Measurements from ENCODE around the gene RGSL1.
"Not testable (repeated sequence)": the region's sequence is repeated elsewhere in the genome, so short reads cannot be mapped to it uniquely, and the experiment has no call there.

Gene RGSL1

DNA sequence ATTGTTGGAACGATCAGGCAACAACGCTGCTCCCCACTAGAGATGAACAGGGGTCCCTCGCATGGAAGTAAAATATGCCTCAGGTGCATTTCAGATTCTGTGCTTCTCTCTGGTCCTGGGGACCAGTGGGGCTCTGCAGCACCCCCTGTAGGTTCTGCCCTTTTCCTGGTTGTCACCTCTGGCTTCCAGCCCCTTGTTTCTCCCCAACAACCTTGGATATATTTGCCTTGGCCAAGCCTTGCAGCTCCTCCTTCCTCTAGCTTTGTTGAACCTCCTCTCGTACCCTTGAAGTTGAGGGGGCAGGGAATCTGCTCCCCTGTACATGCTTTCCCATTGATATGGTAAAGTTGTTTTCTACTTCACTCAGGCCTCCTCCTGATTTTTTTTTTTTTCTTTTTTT lies 5.4 kb upstream of the RGSL1 start:
- Histone ChIP-seq H3K9me3 (ENCODE audit: control extremely low read depth in 1 of 5, control insufficient read depth in 4 of 5, insufficient read depth in 2 of 5, low read depth in 1 of 5, low read length in 4 of 5) (peaks cover 0 to 2% (median 0%) of the 10 kb centered on the region in 5 experiments), H3K4me1 (ENCODE audit: control extremely low read depth in 1 of 4, control insufficient read depth in 4 of 4, insufficient read depth in 4 of 4, low read length in 3 of 4) (no peaks in the 10 kb centered on the region), H3K36me3 (ENCODE audit: control insufficient read depth in 4 of 4, insufficient read depth in 4 of 4, low read length in 3 of 4) (no peaks in the 10 kb centered on the region), H3K27ac (ENCODE audit: insufficient read depth in 1 of 2, low read depth in 1 of 2, low read length in 2 of 2, poor library complexity in 1 of 2, severe bottlenecking in 2 of 2) (no peak overlapping the region), H3K27me3 (replicated peaks in 2 of 5; ENCODE audit: control insufficient read depth in 4 of 5, insufficient read depth in 5 of 5, low read length in 4 of 5) (no peaks in the 10 kb centered on the region), H3K4me3 (ENCODE audit: control insufficient read depth in 1 of 7, extremely low read depth in 1 of 7, insufficient read depth in 4 of 7, low read depth in 2 of 7, low read length in 6 of 7) (no peak overlapping the region)
- ChIA-PET CTCF (interaction anchor here (0.6 to 1.2 kb wide), 4 partner anchors 19 to 1590 kb away, joined by 3 read pairs; no protein-coding TSS in a partner anchor), POLR2A (no interaction called here)
- no peak for DNase-seq
- WGBS (ENCODE audit: insufficient coverage): 76% methylated on average over 2 of the region's 4 CpGs

DNA sequence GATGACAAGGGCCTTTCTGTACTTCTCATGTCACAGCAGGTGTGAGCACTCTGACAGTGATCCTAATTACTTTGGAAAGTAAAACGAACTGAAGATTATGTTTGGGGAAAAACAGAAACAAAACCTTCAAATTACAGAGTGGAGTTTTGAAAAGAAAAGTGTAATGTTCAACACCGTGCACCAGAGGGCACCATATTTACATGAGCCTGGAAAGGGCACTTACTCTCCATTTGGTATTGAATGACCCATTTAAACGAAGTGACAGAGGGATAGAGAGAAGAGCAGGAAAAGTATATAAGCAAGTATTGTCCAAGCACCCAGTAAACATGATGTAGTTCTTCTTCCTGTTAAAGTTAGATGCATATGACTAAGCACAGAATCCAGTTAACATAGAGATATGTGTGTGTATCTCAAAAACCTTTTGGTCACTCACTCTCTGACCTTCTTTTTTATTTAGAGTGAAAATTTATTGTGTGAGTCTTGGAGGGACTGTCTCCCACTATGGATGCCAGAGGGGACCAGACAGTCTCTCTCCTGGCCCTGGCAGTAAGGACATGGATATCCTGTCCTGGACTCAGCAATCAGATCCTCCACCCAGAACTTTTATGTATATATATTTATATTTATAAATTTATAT lies 3.8 kb upstream of the RGSL1 start:
- WGBS (ENCODE audit: insufficient coverage): 0% methylated on average over 1 of the region's 3 CpGs
- CTCF ChIA-PET: no interaction called here
- peak; percentile 44 to 66 (median 63) for DNase-seq

GRCh38 chr1:182447124-182447523 lies 2.8 kb upstream of the RGSL1 start:
- CTCF ChIA-PET; H3K27me3 ChIP-seq (replicated peaks in 2 of 5; ENCODE audit: control insufficient read depth in 4 of 5, insufficient read depth in 5 of 5, low read length in 4 of 5); POLR2A ChIA-PET; H3K4me1 ChIP-seq (ENCODE audit: control extremely low read depth in 1 of 4, control insufficient read depth in 4 of 4, insufficient read depth in 4 of 4, low read length in 3 of 4); H3K36me3 ChIP-seq (ENCODE audit: control insufficient read depth in 4 of 4, insufficient read depth in 4 of 4, low read length in 3 of 4); H3K4me3 ChIP-seq (ENCODE audit: control insufficient read depth in 1 of 7, extremely low read depth in 1 of 7, insufficient read depth in 4 of 7, low read depth in 2 of 7, low read length in 6 of 7); DNase-seq; H3K27ac ChIP-seq (ENCODE audit: insufficient read depth in 1 of 2, low read depth in 1 of 2, low read length in 2 of 2, poor library complexity in 1 of 2, severe bottlenecking in 2 of 2); H3K9me3 ChIP-seq (ENCODE audit: control extremely low read depth in 1 of 5, control insufficient read depth in 4 of 5, insufficient read depth in 2 of 5, low read depth in 1 of 5, low read length in 4 of 5): not testable (repeated sequence)
- WGBS (ENCODE audit: insufficient coverage): 84% methylated on average over 2 of the region's 2 CpGs

More for the DNA sequence above, 3.8 kb upstream of the RGSL1 start:
- POLR2A ChIA-PET: no interaction called here
- H3K4me3 ChIP-seq (ENCODE audit: control insufficient read depth in 1 of 7, extremely low read depth in 1 of 7, insufficient read depth in 4 of 7, low read depth in 2 of 7, low read length in 6 of 7): no peak overlapping the region
- no peaks in the 10 kb centered on the region for H3K27me3 ChIP-seq (replicated peaks in 2 of 5; ENCODE audit: control insufficient read depth in 4 of 5, insufficient read depth in 5 of 5, low read length in 4 of 5)
- H3K27ac ChIP-seq (ENCODE audit: insufficient read depth in 1 of 2, low read depth in 1 of 2, low read length in 2 of 2, poor library complexity in 1 of 2, severe bottlenecking in 2 of 2): no peak overlapping the region
- H3K4me1 ChIP-seq (ENCODE audit: control extremely low read depth in 1 of 4, control insufficient read depth in 4 of 4, insufficient read depth in 4 of 4, low read length in 3 of 4): no peaks in the 10 kb centered on the region
- no peaks in the 10 kb centered on the region for H3K36me3 ChIP-seq (ENCODE audit: control insufficient read depth in 4 of 4, insufficient read depth in 4 of 4, low read length in 3 of 4)
- peaks cover 0 to 2% (median 0%) of the 10 kb centered on the region in 5 experiments for H3K9me3 ChIP-seq (ENCODE audit: control extremely low read depth in 1 of 5, control insufficient read depth in 4 of 5, insufficient read depth in 2 of 5, low read depth in 1 of 5, low read length in 4 of 5)

- H3K36me3 ChIP-seq (ENCODE audit: control insufficient read depth in 4 of 4, insufficient read depth in 4 of 4, low read length in 3 of 4): no peaks in the 10 kb centered on the region
- H3K9me3 ChIP-seq (ENCODE audit: control extremely low read depth in 1 of 5, control insufficient read depth in 4 of 5, insufficient read depth in 2 of 5, low read depth in 1 of 5, low read length in 4 of 5): peaks cover 0 to 2% (median 0%) of the 10 kb centered on the region in 5 experiments
- H3K27me3 ChIP-seq (replicated peaks in 2 of 5; ENCODE audit: control insufficient read depth in 4 of 5, insufficient read depth in 5 of 5, low read length in 4 of 5): peaks cover 0 to 3% (median 0%) of the 10 kb centered on the region in 5 experiments
- no peak for DNase-seq
- no peak overlapping the region for H3K4me3 ChIP-seq (ENCODE audit: control insufficient read depth in 1 of 7, extremely low read depth in 1 of 7, insufficient read depth in 4 of 7, low read depth in 2 of 7, low read length in 6 of 7)
- H3K27ac ChIP-seq (ENCODE audit: insufficient read depth in 1 of 2, low read depth in 1 of 2, low read length in 2 of 2, poor library complexity in 1 of 2, severe bottlenecking in 2 of 2): no peak overlapping the region
- POLR2A ChIA-PET: no interaction called here
- H3K4me1 ChIP-seq (ENCODE audit: control extremely low read depth in 1 of 4, control insufficient read depth in 4 of 4, insufficient read depth in 4 of 4, low read length in 3 of 4): no peaks in the 10 kb centered on the region
- WGBS (ENCODE audit: insufficient coverage): 100% methylated on average over 1 of the region's 1 CpG
- CTCF ChIA-PET: interaction anchor here (0.8 to 0.9 kb wide), 2 partner anchors 38 to 365 kb away, joined by 3 read pairs; no protein-coding TSS in a partner anchor
These were observed 2.3 kb upstream of the RGSL1 start for GRCh38 chr1:182447660-182448059.

DNA sequence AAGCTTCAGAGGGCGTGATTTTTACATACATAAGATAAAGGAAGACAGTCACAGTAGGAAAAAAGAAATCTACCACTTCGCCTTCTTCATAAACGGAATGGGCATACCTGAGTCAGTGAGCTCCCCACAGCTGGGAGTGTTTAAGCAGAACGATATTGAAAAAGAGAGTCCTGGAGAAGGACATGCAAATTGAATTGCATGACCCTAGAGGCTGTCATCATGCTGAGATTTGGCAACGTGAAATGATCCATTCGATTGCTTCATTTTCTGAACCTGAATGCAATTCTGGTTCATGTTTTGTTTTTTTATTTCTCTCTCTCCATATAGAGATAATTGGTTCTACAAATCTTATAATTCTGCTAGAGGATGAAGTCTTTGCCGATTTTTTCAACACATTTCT lies 3.7 kb downstream of the RGSL1 start:
- no peaks in the 10 kb centered on the region for H3K4me1 ChIP-seq (ENCODE audit: control extremely low read depth in 1 of 4, control insufficient read depth in 4 of 4, insufficient read depth in 4 of 4, low read length in 3 of 4)

GRCh38 chr1:182457844-182458243 lies 7.9 kb downstream of the RGSL1 start:
- no peak for DNase-seq
- CTCF ChIA-PET: interaction anchor here (1.1 kb wide), 1 partner anchor 14 kb away, joined by 3 read pairs; no protein-coding TSS in a partner anchor
- 92% methylated on average over 2 of the region's 3 CpGs for WGBS (ENCODE audit: insufficient coverage)
- H3K4me3 ChIP-seq (ENCODE audit: control insufficient read depth in 1 of 7, extremely low read depth in 1 of 7, insufficient read depth in 4 of 7, low read depth in 2 of 7, low read length in 6 of 7): no peak overlapping the region
- peaks cover 0 to 3% (median 0%) of the 10 kb centered on the region in 5 experiments for H3K9me3 ChIP-seq (ENCODE audit: control extremely low read depth in 1 of 5, control insufficient read depth in 4 of 5, insufficient read depth in 2 of 5, low read depth in 1 of 5, low read length in 4 of 5)
- no peak overlapping the region for H3K27ac ChIP-seq (ENCODE audit: insufficient read depth in 1 of 2, low read depth in 1 of 2, low read length in 2 of 2, poor library complexity in 1 of 2, severe bottlenecking in 2 of 2)
- no peaks in the 10 kb centered on the region for H3K36me3 ChIP-seq (ENCODE audit: control insufficient read depth in 4 of 4, insufficient read depth in 4 of 4, low read length in 3 of 4)
- POLR2A ChIA-PET: no interaction called here
- peaks cover 0 to 3% (median 0%) of the 10 kb centered on the region in 5 experiments for H3K27me3 ChIP-seq (replicated peaks in 2 of 5; ENCODE audit: control insufficient read depth in 4 of 5, insufficient read depth in 5 of 5, low read length in 4 of 5)
- peaks cover 0 to 10% (median 0%) of the 10 kb centered on the region in 4 experiments for H3K4me1 ChIP-seq (ENCODE audit: control extremely low read depth in 1 of 4, control insufficient read depth in 4 of 4, insufficient read depth in 4 of 4, low read length in 3 of 4)

More for the DNA sequence above, 3.7 kb downstream of the RGSL1 start:
- Histone ChIP-seq H3K27me3 (replicated peaks in 2 of 5; ENCODE audit: control insufficient read depth in 4 of 5, insufficient read depth in 5 of 5, low read length in 4 of 5) (peaks cover 0 to 4% (median 0%) of the 10 kb centered on the region in 5 experiments), H3K36me3 (ENCODE audit: control insufficient read depth in 4 of 4, insufficient read depth in 4 of 4, low read length in 3 of 4) (no peaks in the 10 kb centered on the region), H3K9me3 (ENCODE audit: control extremely low read depth in 1 of 5, control insufficient read depth in 4 of 5, insufficient read depth in 2 of 5, low read depth in 1 of 5, low read length in 4 of 5) (no peaks in the 10 kb centered on the region), H3K27ac (ENCODE audit: insufficient read depth in 1 of 2, low read depth in 1 of 2, low read length in 2 of 2, poor library complexity in 1 of 2, severe bottlenecking in 2 of 2) (no peak overlapping the region), H3K4me3 (ENCODE audit: control insufficient read depth in 1 of 7, extremely low read depth in 1 of 7, insufficient read depth in 4 of 7, low read depth in 2 of 7, low read length in 6 of 7) (no peak overlapping the region)
- ChIA-PET POLR2A (no interaction called here), CTCF (no interaction called here)
- no peak for DNase-seq
- 92% methylated on average over 6 of the region's 7 CpGs for WGBS (ENCODE audit: insufficient coverage)

DNA sequence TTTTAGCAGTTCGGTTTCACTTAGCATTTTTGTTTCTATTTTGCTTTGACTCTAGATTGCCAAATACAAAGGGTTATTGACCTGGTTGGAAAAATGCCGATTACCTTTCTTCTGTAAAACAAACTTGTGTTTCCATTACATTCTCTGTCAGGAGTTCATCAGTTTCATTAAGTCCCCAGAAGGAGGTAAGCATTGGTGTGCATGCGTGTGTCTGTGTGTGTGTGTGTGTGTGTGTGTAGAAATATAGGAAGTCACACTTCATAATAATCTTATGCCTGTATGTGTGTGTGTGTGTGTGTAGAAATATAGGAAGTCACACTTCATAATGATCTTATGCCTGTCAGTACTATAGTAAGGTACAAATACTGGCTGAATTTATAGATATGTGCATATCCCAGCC lies 10.0 kb downstream of the RGSL1 start:
- H3K27ac ChIP-seq (ENCODE audit: insufficient read depth in 1 of 2, low read depth in 1 of 2, low read length in 2 of 2, poor library complexity in 1 of 2, severe bottlenecking in 2 of 2): no peak overlapping the region
- peak in 1 of 3 donors; percentile 36 for DNase-seq
- CTCF ChIA-PET: no interaction called here
- no peak overlapping the region for H3K4me3 ChIP-seq (ENCODE audit: control insufficient read depth in 1 of 7, extremely low read depth in 1 of 7, insufficient read depth in 4 of 7, low read depth in 2 of 7, low read length in 6 of 7)
- peaks cover 0 to 10% (median 0%) of the 10 kb centered on the region in 4 experiments for H3K4me1 ChIP-seq (ENCODE audit: control extremely low read depth in 1 of 4, control insufficient read depth in 4 of 4, insufficient read depth in 4 of 4, low read length in 3 of 4)
- POLR2A ChIA-PET: no interaction called here
- H3K27me3 ChIP-seq (replicated peaks in 2 of 5; ENCODE audit: control insufficient read depth in 4 of 5, insufficient read depth in 5 of 5, low read length in 4 of 5): peaks cover 0 to 3% (median 0%) of the 10 kb centered on the region in 5 experiments
- WGBS (ENCODE audit: insufficient coverage): 95% methylated on average over 2 of the region's 3 CpGs
- H3K36me3 ChIP-seq (ENCODE audit: control insufficient read depth in 4 of 4, insufficient read depth in 4 of 4, low read length in 3 of 4): no peaks in the 10 kb centered on the region
- peaks cover 0 to 3% (median 0%) of the 10 kb centered on the region in 5 experiments for H3K9me3 ChIP-seq (ENCODE audit: control extremely low read depth in 1 of 5, control insufficient read depth in 4 of 5, insufficient read depth in 2 of 5, low read depth in 1 of 5, low read length in 4 of 5)
